IPS-NIHi7 (cell line): Measurements from ENCODE around the gene PPAT.
A peak's percentile ranks its signal among the peaks of the same experiment; 100 is the strongest.
"Not testable (repeated sequence)": the region's sequence is repeated elsewhere in the genome, so short reads cannot be mapped to it uniquely, and the experiment has no call there.

Experiments
- DNase-seq: peaks from one replicate; pipeline ENCODE4 v3.0.0; 2012; ENCODE audit warnings: mixed read lengths; ENCODE audit errors: extremely low spot score

Gene PPAT

DNA sequence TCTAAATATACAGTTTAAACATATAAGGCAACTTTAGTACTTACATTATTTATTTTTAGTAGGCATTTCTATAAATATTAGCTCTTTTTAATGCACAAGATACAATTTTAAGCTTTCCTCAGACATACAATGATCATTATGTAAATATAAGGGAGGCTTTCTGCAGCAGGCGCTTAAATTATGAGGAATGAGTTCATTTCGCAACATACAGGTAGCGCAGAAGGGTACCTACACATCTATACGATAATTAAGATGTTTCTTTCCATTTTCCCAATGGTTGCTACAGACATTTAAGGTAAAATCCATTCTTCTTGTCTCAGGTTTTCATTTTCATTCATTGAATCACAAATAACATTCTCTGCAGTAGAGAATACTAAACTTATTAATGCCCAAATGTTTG is 49.3 kb downstream of the PPAT start:
- no peak for DNase-seq

- DNase-seq = no peak
Observed at GRCh38 chr4:56375458-56375857, 60.0 kb downstream of the PPAT start.

- no peak for DNase-seq
Observed at GRCh38 chr4:56374956-56375355, 60.5 kb downstream of the PPAT start.

- DNase-seq = no peak
Observed at GRCh38 chr4:56372774-56373173, 62.6 kb downstream of the PPAT start.

GRCh38 chr4:56371426-56372220 is 63.8 kb downstream of the PPAT start:
- no peak for DNase-seq

DNA sequence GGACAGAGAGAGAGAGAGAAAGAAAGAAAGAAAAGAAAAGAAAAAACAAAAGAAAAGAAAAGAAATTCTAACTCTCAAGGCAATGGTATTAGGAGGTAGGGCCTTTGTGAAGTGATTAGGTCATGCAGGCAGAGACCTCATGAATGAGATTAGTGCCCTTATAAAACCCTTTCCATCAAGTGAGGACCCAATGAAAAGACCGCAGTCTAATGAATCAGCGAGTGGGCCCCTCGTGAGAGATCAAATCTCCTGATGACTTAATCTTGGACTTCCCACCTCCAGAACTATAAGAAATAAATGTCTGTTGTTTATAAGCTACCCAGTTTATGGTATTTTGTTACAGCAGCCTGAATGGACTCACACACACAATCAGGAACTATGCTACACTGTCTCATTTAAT is 65.0 kb downstream of the PPAT start:
- DNase-seq = no peak

DNA sequence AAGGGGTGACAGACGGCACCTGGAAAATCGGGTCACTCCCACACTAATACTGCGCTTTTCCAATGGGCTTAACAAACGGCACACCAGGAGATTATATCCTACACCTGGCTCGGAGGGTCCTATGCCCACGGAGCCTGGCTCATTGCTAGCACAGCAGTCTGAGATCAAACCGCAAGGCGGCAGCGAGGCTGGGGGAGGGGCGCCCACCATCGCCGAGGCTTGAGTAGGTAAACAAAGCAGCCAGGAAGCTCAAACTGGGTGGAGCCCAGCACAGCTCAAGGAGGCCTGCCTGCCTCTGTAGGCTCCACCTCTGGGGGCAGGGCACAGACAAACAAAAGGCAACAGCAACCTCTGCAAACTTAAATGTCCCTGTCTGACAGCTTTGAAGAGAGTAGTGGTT is 72.4 kb downstream of the PPAT start:
- DNase-seq = not testable (repeated sequence)

GRCh38 chr4:56360071-56360470 is 75.3 kb downstream of the PPAT start:
- no peak for DNase-seq

DNA sequence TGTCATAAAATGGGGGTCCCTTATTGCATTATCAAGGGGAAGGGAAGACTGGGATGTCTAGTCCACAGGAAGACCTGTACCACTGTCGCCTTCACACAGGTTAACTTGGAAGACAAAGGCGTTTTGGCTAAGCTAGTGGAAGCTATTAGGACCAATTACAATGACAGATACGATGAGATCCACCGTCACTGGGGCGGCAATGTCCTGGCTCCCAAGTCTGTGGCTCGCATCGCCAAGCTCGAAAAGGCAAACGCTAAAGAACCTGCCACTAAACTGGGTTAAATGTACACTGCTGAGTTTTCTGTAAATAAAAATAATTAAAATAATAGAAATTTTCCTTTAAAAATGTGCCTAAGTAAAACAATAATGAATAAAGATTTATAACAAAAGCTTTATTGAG is 78.8 kb downstream of the PPAT start:
- no peak for DNase-seq

DNA sequence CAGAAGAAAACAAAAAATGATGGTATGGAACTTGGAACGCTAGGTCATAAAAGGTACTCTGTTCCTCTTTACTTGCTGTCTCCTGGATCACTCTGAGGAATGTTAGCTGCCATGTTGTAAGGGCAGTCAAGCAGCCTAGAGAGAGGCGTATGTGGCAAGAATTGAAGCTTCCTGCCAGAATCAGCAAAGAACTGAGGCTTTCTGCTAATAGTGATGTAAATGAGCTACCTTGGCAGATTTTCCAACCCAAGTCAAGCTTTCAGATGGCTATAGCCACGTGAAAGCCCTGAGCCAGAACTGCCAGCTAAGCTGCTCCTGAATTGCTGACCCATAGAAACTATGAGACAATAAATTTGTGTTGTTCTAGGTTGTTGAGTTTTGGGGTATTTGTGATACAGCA is 86.8 kb downstream of the PPAT start:
- peak; percentile 14 for DNase-seq

DNA sequence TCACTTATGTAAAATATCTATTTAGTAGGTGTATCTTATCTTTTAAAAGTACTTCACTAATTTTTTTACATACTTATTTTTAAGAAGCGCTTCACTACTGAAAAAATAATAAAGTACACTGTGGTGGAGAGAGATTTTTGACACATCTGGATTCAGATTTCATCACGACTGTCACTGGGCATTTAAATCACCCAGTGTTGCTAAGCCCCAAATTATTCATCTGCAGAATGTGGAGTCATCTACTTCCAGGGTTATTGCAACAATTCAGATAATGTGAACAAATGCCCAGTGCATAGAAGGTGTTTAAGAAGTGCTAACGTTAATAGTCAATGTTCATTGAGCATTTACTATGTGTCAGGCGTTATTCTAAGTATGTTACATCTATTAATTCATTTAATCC is 90.0 kb downstream of the PPAT start:
- DNase-seq = no peak
